ENCODE data around the gene IL12RB1.
A peak's percentile ranks its signal among the peaks of the same experiment; 100 is the strongest.

Gene IL12RB1

DNA sequence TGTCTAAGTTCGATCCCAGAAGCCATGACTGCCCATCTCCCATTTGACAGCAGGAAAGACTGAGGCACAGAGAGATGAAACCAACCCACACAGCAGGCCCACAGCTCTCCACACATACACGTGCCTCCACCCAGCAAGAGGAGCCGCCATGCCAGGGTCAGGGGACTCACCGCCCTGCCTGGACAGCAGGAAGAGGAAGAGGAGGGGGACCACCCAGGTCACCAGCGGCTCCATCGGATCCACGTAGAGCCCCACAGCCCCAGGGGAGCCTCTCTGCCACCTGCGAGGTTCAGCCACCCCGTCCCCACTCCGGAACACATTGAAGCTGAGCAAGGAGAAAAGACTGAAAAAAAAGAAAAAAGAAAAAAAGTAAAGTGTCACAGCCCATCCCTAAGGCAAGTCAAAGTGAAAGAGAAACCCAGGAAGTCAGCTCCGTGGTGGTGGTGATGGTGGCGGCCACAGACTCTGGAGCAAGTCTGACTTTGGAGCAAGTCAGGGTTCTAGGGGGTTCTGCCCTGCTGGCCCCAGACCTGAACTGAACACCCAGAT is at the start of gene IL12RB1:
Gene IL12RB1 (minus strand): TSS at position 345 of the 549 bp plus-strand sequence. CDS start 111 bp downstream, at position 234.
- peak; percentile 74 for DNase-seq

DNA sequence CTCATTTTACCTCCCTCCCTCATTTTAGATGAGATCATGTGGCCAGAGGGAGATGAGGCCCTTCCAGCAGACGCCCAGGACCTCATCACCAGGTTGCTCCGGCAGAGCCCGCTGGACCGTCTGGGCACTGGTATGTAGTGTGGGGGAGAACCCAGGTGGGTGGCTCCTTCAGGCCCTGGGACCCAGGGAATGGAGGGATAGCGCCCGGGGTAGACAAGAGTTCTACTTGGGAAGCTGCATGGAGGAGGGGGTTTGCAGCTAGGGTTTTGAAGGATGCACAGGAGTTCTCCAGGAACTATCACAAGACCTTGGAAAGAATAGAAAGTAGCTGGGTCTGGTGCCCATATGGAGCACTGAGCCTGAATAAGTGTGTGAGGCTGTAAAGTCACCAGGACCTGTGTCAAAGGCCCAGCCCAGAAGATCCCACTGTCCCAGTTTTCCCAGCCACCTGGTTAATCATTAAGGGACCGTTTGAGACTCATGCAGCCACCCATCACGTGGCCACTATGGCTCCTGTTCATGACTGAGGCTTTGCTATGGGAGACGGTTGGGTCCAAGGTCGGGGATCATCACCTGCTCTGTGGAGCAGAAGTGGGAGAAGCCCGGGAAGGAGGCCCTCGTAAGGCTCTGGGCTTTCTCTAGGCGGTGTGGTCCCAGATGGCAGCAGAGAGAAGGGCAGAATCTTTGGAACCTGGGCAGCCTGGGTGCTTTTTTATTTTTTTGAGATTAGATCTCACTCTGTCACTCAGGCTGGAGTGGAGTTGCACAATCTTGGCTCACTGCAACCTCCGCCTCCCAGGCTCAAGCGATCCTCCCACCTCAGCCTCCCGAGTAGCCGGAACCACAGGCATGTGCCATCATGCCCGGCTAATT is 49.2 kb upstream of the IL12RB1 start:
- DNase-seq, result no peak

- no peak for DNase-seq
These were observed 45.3 kb upstream of the IL12RB1 start for GRCh38 chr19:18131841-18132596.

- DNase-seq, result no peak
These were observed 43.9 kb upstream of the IL12RB1 start for GRCh38 chr19:18130523-18131242.

DNA sequence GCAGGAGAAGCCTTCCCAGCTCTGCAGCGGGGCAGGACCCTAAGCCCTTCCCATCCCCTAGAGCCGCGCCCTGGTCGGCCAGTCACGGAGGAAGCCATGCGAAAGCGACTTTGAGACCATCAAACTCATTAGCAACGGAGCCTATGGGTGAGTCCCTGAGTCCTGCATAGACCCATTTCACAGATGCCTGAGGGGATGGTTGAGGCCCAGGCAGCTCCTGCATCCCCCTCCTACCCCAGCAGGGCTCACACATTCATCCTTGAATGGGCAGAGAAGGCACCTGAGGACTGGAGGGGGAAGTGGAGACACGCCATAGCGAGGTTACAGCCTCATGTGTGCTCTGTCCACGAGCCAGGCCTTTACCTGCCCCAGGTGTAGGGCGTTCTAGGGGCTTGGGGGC is 42.1 kb upstream of the IL12RB1 start:
- DNase-seq, result no peak

GRCh38 chr19:18128044-18128443 is 41.3 kb upstream of the IL12RB1 start:
- DNase-seq, result peak; percentile 55

DNA sequence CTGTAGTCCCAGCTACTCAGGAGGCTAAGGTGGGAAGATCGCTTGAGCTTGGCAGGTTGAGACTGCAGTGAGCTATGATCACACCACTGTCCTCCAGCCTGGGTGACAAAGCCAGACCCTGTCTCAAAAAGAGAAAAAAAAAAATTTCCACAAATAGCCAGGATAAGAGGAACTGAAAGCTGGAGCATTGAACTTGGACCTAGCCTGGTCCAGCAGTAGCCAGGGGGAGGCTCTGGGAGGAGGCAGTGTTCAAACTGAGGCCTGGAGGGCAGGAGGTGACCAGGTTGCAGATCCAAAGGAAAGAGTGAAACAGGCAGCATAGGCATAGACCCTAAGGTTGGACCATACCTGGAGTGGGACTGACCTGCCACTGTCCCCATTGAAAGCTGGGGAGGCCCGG is 39.4 kb upstream of the IL12RB1 start:
- DNase-seq, result no peak

DNA sequence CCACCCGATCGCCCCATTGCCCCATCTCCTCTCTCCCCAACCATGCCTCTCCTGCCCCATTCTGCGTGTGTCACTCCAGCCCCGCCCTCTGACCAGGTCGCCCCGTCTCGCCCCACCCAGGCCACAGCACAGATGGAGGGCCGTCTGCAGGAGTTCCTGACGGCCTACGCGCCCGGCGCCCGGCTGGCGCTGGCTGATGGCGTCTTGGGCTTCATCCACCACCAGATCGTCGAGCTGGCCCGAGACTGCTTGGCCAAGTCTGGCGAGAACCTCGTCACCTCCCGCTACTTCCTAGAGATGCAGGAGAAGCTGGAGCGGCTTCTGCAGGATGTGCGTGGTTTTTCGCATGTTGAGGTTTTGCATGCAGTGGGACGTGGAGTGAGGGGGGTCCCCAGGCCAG is 37.1 kb upstream of the IL12RB1 start:
- no peak for DNase-seq

DNA sequence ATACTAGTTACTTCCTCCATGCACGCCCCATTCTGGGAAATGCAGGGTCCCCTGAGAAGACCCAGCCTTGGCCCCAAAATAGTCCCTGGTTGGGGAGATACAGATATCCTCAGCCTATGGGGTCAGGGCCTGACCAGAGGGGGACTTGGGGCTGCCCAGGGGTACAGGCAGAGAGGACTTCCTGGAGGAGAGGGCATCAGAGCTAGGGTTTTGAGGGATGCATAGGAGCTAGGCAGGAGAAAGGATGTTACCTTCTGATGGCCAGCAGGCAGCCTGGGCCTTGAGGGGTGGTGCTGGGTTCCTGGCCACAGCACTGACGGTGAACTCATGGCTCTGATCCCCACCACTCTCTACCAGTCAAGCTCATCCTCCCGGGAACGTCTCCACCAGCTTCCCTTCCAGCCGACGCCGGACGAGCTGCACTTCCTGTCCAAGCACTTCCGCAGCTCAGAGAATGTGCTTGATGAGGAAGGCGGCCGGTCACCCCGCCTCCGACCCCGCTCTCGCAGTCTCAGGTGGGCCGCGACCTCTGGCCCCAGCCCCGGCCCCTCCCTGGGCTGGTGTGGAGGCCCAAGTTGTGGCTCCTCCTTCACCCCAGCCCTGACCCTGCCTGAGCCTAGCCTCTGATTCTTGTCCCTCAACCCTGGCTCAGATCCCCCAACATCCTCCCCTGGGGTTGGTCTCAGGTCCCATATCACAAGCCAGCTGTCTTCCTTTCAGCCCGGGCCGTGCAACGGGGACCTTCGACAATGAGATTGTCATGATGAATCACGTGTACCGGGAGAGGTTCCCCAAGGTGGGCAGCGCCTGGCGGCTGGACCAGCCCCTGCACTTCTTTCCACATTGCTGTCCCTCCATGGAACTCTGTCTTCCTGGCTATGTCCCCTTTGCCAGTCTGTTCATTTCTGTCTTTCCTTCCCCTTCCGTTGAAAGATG is 36.4 kb upstream of the IL12RB1 start:
- no peak for DNase-seq

- no peak for DNase-seq
These were observed 35.7 kb upstream of the IL12RB1 start for GRCh38 chr19:18122424-18122823.

GRCh38 chr19:18121166-18121565 is 34.4 kb upstream of the IL12RB1 start:
- no peak for DNase-seq

DNA sequence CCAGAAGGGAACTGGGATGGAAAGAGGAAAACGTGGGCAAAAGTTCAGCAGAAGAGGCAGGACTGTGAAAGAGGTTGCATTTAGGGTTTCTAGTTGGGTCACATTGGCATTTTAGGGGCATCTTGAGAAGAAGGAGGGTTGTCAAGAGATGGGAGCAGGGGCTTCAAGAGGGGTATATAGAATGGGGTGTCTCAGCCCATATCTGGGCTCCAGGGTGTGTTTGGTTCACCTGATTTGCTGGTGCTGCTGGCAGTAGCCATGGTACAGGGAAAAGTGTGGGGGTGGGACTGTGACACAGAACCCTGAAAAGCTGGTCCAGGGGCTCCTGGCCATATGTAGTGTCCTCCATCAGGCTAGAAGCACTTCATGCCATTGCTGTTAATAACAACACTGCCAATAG is 33.4 kb upstream of the IL12RB1 start:
- no peak for DNase-seq

DNA sequence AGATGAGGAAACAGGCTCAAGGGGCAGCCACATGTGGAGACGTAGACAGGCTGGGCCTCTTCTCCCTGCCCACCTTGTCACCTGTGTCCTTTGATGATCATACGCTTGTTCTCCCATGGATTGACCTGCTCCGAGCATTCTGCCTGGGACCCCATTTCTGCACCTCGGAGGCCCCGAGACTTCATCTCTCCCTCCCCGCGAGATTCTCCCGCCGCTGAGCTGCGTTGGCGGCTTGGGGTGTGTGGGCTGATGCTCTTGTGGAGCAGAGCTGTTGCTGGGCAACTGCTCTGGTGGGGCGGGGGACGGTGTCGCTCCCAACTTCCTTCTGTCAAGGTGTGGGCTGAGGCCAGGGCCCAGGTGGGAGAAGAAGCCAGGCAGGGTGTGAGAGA is 33.0 kb upstream of the IL12RB1 start:
- DNase-seq, result no peak

DNA sequence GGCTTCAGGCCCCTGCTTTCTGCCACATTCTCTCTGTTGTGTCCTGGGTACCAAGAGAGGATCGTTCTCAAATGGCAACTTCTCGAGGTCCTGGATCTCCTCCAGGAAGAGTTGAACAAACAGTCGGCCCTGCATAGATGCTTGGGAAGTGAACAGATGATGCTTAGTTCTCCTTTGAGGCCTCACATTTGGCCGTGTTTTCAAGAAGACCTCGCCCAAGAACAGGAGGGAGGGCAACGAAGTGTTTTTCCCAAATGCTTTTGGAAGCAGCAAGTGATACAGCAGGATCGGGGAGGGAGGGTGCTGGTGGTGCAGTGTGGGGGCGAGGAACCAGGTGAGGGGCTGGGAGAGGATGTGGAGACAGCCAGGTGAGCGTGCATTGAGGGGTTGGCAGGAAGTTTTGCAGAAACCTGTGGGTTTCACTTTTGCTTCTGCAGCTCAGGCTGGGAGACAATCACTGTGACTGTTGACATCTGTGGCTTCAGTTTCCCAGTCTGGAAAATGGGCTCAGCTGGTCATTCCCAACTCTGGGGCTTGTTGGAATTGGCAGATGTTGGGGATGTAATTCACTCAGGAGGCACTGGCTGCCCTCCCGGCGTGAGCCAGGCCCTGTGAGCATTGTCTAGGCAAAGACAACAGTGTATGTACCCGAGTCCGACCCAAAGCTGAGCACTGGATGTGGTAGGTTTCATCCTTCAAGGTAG is 32.4 kb upstream of the IL12RB1 start:
- DNase-seq, result no peak

- DNase-seq, result no peak
These were observed 31.8 kb upstream of the IL12RB1 start for GRCh38 chr19:18118420-18119012.

- peak; percentile 94 for DNase-seq
These were observed 31.1 kb upstream of the IL12RB1 start for GRCh38 chr19:18117692-18118378.

- no peak for DNase-seq
These were observed 30.6 kb upstream of the IL12RB1 start for GRCh38 chr19:18117364-18117691.

DNA sequence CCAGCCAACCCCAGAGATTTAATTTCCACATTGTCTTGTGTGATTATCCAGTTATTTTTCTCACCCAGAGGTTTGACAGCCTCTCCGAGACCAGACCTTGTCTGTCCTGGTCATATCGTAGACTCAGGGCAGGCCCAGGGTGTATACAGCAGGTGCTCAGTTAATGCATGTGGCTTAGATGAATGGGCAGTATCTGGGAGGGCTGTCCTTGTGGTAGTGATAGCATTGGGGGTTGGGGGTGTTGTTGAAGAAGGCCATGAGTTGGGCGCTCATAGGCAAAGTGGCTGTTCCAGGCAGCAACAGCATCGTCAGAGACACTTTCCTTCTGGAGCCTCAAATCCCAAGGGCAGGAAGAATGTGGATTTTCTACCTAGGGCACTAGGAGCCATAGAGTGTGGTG is 27.7 kb upstream of the IL12RB1 start:
- no peak for DNase-seq

GRCh38 chr19:18113827-18114226 is 27.1 kb upstream of the IL12RB1 start:
- no peak for DNase-seq

GRCh38 chr19:18112989-18113478 is 26.3 kb upstream of the IL12RB1 start:
- peak; percentile 92 for DNase-seq

Measured in OCI-M1 (cell line).